ENCODE results near the gene NINJ1.

DNA sequence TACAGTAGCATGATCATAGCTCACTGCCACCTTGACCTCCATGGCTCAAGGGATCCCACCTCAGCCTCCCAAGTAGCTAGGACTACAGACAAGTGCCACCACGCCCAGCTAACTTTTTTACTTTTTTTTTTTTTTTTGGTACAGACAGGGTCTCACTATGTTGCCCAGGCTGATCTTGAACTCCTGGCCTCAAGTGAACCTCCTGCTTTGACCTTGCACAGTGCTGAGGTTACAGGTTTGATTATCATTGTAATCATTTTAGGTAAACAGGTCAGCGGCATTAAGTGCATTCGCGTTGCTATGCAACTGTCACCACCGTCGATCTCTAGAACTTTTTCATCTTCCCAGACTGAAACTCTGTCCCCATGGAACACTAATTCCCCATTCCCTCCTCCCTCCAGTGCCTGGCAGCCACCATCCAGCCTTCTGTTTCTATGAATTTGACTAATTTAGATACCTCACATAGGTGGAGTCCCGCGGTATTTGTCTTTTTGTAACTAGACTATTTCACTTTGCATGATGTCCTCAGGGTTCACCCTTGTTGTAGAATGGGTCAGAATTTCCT lies 43.9 kb downstream of the NINJ1 start:
- TF ChIP-seq, protein P1, sequence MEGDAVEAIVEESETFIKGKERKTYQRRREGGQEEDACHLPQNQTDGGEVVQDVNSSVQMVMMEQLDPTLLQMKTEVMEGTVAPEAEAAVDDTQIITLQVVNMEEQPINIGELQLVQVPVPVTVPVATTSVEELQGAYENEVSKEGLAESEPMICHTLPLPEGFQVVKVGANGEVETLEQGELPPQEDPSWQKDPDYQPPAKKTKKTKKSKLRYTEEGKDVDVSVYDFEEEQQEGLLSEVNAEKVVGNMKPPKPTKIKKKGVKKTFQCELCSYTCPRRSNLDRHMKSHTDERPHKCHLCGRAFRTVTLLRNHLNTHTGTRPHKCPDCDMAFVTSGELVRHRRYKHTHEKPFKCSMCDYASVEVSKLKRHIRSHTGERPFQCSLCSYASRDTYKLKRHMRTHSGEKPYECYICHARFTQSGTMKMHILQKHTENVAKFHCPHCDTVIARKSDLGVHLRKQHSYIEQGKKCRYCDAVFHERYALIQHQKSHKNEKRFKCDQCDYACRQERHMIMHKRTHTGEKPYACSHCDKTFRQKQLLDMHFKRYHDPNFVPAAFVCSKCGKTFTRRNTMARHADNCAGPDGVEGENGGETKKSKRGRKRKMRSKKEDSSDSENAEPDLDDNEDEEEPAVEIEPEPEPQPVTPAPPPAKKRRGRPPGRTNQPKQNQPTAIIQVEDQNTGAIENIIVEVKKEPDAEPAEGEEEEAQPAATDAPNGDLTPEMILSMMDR (IDR thresholded peaks at IDR 0.05): no peak
- TF ChIP-seq RCOR1 (IDR thresholded peaks at IDR 0.05; ENCODE audit: low read length): no peak
- TF ChIP-seq, protein P2, sequence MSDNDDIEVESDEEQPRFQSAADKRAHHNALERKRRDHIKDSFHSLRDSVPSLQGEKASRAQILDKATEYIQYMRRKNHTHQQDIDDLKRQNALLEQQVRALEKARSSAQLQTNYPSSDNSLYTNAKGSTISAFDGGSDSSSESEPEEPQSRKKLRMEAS (IDR thresholded peaks at IDR 0.05; ENCODE audit: low read depth): no peak
- no peak for TF ChIP-seq SIN3A (IDR thresholded peaks at IDR 0.05; ENCODE audit: borderline replicate concordance, low read depth, low read length)
- no peak for TF ChIP-seq CHD2 (IDR thresholded peaks at IDR 0.05; ENCODE audit: low read length, partially characterized antibody)
- TF ChIP-seq, protein P3, sequence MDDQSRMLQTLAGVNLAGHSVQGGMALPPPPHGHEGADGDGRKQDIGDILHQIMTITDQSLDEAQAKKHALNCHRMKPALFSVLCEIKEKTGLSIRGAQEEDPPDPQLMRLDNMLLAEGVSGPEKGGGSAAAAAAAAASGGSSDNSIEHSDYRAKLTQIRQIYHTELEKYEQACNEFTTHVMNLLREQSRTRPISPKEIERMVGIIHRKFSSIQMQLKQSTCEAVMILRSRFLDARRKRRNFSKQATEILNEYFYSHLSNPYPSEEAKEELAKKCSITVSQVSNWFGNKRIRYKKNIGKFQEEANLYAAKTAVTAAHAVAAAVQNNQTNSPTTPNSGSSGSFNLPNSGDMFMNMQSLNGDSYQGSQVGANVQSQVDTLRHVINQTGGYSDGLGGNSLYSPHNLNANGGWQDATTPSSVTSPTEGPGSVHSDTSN (IDR thresholded peaks at IDR 0.05): no peak
- TF ChIP-seq NRF1 (IDR thresholded peaks at IDR 0.05; ENCODE audit: low read depth, low read length): no peak
- TF ChIP-seq NFIC (IDR thresholded peaks at IDR 0.05; ENCODE audit: borderline replicate concordance): no peak
- TF ChIP-seq YY1 (IDR thresholded peaks at IDR 0.05; ENCODE audit: low read depth): no peak
- no peak for TF ChIP-seq RFX5 (IDR thresholded peaks at IDR 0.05; ENCODE audit: low read length)
- no peak for TF ChIP-seq TCF12 (IDR thresholded peaks at IDR 0.05)

Measured in SK-N-SH (cell line).